ENCODE results near the gene RAP2C. TPM values are rescaled to one million over a fixed set of nuclear protein-coding genes. Genes with fewer than 3 reads are reported as not detected.

RAP2C gene
- total RNA-seq, 1 donor from 2014 or later: 50.7 TPM

DNA sequence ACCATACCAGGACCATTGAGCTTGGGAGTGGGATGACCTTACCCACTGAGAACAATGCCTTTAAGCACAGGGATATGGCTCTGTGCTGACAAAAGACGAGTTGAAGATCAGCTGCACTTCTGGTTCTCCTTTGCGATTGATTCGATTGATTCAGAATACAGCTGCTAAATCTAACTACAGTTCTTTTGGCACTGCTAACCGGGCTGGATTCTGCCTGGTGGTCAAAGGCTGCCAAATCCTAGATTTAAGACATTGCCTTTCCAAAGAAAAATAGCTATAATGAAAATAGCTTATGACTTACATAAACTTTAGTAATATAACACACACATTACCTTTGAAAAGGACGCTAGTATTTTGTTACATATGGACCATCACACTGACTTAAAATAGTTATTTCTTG, 18.3 kb downstream of the RAP2C start:
- DNase-seq (ENCODE audit: extremely low spot score, unreplicated experiment): no peak
- Mint-ChIP-seq H3K9me3 (no peaks in the 10 kb centered on the region), H3K36me3 (peaks cover 15% of the 10 kb centered on the region), H3K4me1 (ENCODE audit: unreplicated experiment) (peaks cover 9% of the 10 kb centered on the region), H3K4me3 (no peak overlapping the region), H3K27me3 (no peaks in the 10 kb centered on the region), H3K27ac (no peak overlapping the region)
- TF ChIP-seq CTCF (conservative IDR thresholded peaks at IDR 0.05): no peak

DNA sequence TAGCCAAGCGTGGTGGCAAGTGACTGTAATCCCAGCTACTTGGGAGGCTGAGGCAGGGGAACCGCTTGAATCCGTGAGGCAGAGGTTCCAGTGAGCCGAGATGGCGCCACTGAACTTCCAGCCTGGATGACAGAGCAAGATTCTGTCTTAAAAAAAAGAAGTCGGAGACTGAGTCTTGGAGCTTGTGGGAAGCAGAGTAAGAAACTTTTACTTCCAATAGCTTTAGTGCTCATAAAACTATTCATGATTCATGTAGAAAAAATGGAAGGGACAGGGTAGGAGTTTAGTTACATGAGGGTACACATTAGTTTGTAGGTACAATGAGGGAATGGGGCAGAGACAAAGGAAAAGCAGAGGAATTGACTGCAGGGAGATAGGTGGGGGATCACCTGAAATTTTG, 19.3 kb downstream of the RAP2C start:
- H3K36me3 Mint-ChIP-seq: peaks cover 10% of the 10 kb centered on the region
- no peak for DNase-seq (ENCODE audit: extremely low spot score, unreplicated experiment)
- peaks cover 3% of the 10 kb centered on the region for H3K9me3 Mint-ChIP-seq
- H3K27ac Mint-ChIP-seq: no peak overlapping the region
- peaks cover 6% of the 10 kb centered on the region for H3K4me1 Mint-ChIP-seq (ENCODE audit: unreplicated experiment)
- no peaks in the 10 kb centered on the region for H3K27me3 Mint-ChIP-seq
- H3K4me3 Mint-ChIP-seq: no peak overlapping the region
- no peak for TF ChIP-seq CTCF (conservative IDR thresholded peaks at IDR 0.05)

DNA sequence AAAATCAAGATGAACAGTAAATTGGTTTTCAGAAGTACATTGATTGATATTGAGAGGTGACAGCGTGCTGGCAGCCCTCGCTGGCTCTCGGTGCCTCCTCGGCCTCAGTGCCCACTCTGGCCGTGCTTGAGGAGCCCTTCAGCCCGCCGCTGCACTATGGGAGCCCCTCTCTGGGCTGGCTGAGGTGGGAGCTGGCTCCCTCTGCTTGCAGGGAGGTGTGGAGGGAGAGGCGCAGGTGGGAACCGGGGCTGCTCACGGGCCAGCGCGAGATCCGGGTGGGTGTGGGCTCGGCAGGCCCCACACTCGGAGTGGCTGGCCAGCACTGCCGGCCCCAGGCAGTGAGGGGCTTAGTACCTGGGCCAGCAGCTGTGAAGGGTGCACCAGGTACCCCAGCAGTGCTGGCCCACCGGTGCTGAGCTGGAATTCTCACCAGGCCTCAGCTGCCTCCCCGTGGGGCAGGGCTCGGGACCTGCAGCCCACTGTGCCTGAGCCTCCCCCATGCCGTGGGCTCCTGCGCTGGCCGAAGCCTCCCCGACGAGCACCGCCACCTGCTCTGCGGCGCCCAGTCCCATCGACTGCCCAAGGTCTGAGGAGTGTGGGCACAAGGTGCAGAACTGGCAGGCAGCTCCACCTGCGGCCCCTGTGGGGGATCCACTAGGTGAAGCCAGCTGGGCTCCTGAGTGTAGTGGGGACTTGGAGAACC, 25.2 kb downstream of the RAP2C start:
- Mint-ChIP-seq H3K9me3 (peaks cover 5% of the 10 kb centered on the region), H3K4me3 (no peak overlapping the region), H3K27ac (no peak overlapping the region), H3K36me3 (peaks cover 3% of the 10 kb centered on the region), H3K27me3 (no peaks in the 10 kb centered on the region), H3K4me1 (ENCODE audit: unreplicated experiment) (peaks cover 6% of the 10 kb centered on the region)
- TF ChIP-seq CTCF (conservative IDR thresholded peaks at IDR 0.05): no peak
- DNase-seq (ENCODE audit: extremely low spot score, unreplicated experiment): no peak

- H3K27me3 Mint-ChIP-seq: no peaks in the 10 kb centered on the region
- H3K4me1 Mint-ChIP-seq (ENCODE audit: unreplicated experiment): peaks cover 11% of the 10 kb centered on the region
- no peak for DNase-seq (ENCODE audit: extremely low spot score, unreplicated experiment)
- no peak overlapping the region for H3K4me3 Mint-ChIP-seq
- no peak for TF ChIP-seq CTCF (conservative IDR thresholded peaks at IDR 0.05)
- no peak overlapping the region for H3K27ac Mint-ChIP-seq
- H3K36me3 Mint-ChIP-seq: peaks cover 3% of the 10 kb centered on the region
- peaks cover 10% of the 10 kb centered on the region for H3K9me3 Mint-ChIP-seq
Observed at GRCh38 chrX:132191938-132192337, 27.3 kb downstream of the RAP2C start.

GRCh38 chrX:132188175-132188574, 31.1 kb downstream of the RAP2C start:
- Mint-ChIP-seq H3K9me3 (peaks cover 5% of the 10 kb centered on the region), H3K4me1 (ENCODE audit: unreplicated experiment) (peaks cover 20% of the 10 kb centered on the region), H3K36me3 (no peaks in the 10 kb centered on the region), H3K4me3 (no peak overlapping the region), H3K27ac (peak overlapping the region; percentile 25), H3K27me3 (no peaks in the 10 kb centered on the region)
- TF ChIP-seq CTCF (conservative IDR thresholded peaks at IDR 0.05): no peak
- no peak for DNase-seq (ENCODE audit: extremely low spot score, unreplicated experiment)
